ENCODE data around the gene VASP.

DNA sequence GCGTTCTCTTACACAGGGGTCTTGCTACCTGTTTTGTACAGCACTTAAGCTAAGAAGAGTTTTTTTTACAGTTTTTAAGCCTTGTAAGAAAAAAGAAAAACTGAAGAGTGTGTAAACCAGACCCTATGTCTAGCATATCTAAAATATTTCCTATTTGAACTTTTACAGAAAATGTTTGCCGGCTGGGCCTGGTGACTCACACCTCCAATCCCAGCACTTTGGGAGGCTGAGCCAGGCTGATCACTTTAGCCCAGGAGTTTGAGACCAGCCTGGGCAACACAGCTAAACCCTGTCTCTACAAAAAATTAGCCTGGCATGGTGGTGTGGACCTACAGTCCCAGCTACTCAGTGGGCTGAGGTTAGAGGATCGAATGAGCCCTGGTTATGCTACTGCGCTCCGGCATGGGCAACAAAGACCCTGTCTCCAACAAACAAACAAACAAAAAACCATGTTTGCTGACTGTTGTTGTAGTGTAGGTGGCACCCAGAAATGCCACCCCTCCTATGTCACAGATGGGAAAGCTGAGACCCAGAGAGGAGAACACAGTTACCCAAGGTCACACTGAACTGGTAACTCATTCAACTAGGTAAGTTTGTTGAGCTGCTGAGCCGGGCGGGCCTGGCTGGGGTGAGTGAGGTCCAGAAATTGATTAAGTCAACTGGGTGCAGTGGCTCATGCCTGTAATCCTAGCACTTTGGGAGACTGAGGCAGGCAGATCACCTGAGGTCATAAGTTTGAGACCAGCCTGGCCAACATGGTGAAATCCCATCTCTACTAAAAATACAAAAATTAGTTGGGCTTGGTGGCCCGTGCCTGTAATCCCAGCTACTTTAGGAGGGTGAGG, 1.9 kb upstream of the VASP start:
- TF ChIP-seq, protein P1, sequence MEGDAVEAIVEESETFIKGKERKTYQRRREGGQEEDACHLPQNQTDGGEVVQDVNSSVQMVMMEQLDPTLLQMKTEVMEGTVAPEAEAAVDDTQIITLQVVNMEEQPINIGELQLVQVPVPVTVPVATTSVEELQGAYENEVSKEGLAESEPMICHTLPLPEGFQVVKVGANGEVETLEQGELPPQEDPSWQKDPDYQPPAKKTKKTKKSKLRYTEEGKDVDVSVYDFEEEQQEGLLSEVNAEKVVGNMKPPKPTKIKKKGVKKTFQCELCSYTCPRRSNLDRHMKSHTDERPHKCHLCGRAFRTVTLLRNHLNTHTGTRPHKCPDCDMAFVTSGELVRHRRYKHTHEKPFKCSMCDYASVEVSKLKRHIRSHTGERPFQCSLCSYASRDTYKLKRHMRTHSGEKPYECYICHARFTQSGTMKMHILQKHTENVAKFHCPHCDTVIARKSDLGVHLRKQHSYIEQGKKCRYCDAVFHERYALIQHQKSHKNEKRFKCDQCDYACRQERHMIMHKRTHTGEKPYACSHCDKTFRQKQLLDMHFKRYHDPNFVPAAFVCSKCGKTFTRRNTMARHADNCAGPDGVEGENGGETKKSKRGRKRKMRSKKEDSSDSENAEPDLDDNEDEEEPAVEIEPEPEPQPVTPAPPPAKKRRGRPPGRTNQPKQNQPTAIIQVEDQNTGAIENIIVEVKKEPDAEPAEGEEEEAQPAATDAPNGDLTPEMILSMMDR (conservative IDR thresholded peaks at IDR 0.05; ENCODE audit: low read depth, low read length): no peak
- TF ChIP-seq, protein P2, sequence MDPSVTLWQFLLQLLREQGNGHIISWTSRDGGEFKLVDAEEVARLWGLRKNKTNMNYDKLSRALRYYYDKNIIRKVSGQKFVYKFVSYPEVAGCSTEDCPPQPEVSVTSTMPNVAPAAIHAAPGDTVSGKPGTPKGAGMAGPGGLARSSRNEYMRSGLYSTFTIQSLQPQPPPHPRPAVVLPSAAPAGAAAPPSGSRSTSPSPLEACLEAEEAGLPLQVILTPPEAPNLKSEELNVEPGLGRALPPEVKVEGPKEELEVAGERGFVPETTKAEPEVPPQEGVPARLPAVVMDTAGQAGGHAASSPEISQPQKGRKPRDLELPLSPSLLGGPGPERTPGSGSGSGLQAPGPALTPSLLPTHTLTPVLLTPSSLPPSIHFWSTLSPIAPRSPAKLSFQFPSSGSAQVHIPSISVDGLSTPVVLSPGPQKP (IDR thresholded peaks at IDR 0.05; ENCODE audit: borderline replicate concordance, low read depth, low read length): no peak

Data from IMR-90 (cell line).